Mucosa of descending colon (tissue), 3 donors: Measurements from ENCODE around the gene PSTPIP2. TPM values are rescaled to one million over a fixed set of nuclear protein-coding genes. Genes with fewer than 3 reads are reported as not detected.

Experiments
- ATAC-seq: fragments of 200-7000 bp; cut with Tn5 transposase; one replicate; pipeline ENCODE4 v1.9.1; 2020; ENCODE audit warnings: mild to moderate bottlenecking, moderate library complexity
- DNase-seq, 3 donors: peaks; one replicate each; pipeline ENCODE4 v3.0.0-alpha.2; 2020
- H3K36me3 ChIP-seq: fragments of 200-600 bp; one replicate; pipeline ENCODE4 v1.8.0; 2021; ENCODE audit warnings: low read depth, mild to moderate bottlenecking
- H3K4me1 ChIP-seq: fragments of 200-600 bp; one replicate; pipeline ENCODE4 v1.8.0; 2021; ENCODE audit warnings: low read depth, mild to moderate bottlenecking
- H3K4me3 ChIP-seq: fragments of 200-600 bp; one replicate; pipeline ENCODE4 v1.8.0; 2021; ENCODE audit warnings: mild to moderate bottlenecking
- H3K9me3 ChIP-seq: fragments of 200-600 bp; one replicate; pipeline ENCODE4 v1.8.0; 2021; ENCODE audit warnings: mild to moderate bottlenecking
- CTCF ChIP-seq: fragments of 200-600 bp; IDR thresholded peaks from one replicate; pipeline ENCODE4 v1.8.0; 2022; ENCODE audit warnings: antibody characterized with exemption, mild to moderate bottlenecking
- intact Hi-C, 2 donors: fragments of 100-400 bp; cut with DNase I in 1 of 2; cut with micrococcal nuclease in 1 of 2; formaldehyde crosslinking; loops; one replicate each; pipeline versions ENCODE4 v1.11.0 to v1.11.1; 2022; cut with DNase I, micrococcal nuclease
- total RNA-seq, 3 donors: library from RNA; stranded (reverse); fragmentation: NEBNext Ultra II Directional in 2 of 3; extraction: Animal tissue kit (Norgen Biotek cat#: 25700) in 2 of 3; gene quantifications; one replicate each; pipeline versions ENCODE4 v1.2.1 to v1.2.4, GENCODE V29; 2021 to 2023
- donor health status: DM: no; HTN: no; CAD: no; lungs with moderate emphysema.
- donor health status: DM: no; HTN: no; CAD: no.
- donor health status: DM: no; HTN: yes; CAD: no.

The PSTPIP2 gene
- total RNA-seq, 3 donors from 2014 or later: 2.9 to 9.4 (median 9.0) TPM

DNA sequence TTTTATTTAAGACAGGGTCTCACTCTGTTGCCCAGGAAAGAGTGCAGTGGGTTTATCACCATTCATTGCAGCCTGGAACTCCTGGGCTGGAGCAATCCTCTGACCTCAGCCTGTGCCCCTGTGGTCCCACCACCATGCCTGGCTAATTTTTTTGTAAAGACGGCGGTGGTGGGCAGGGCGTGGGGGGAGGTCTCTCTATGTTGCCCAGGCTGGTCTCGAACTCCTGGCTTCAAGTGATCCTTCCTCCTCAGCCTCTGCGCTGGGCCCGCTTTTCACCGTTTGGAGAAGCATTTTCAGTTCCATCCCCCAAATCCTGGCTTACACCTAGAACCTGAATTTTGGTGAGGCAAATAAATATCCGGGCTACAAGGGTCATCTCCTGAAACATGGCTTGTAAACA lies 27.4 kb upstream of the PSTPIP2 start:
- DNase-seq (no peak), ATAC-seq (no peak)
- no peaks in the 10 kb centered on the region for H3K36me3 ChIP-seq
- H3K4me3 ChIP-seq: no peak overlapping the region
- peaks cover 13% of the 10 kb centered on the region for H3K4me1 ChIP-seq
- intact Hi-C loops: no loop called here
- no peak for TF ChIP-seq CTCF
- no peaks in the 10 kb centered on the region for H3K9me3 ChIP-seq

DNA sequence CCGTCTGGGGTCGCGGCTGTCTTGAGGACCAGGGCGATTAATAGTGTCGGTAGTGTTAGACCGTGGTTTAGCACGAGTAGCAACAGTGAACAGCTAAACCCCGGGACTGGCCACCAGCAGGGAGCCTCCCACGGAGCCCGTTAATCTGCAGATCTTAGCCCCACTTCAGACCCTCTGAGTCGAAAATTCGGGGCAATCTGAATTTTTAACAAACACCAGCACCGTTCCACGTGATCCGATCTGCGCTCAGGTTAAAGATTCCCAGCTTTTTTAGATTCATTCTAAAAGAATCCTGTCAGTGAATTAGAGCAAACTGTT lies 26.5 kb upstream of the PSTPIP2 start:
- TF ChIP-seq CTCF: no peak
- Histone ChIP-seq H3K9me3 (no peaks in the 10 kb centered on the region), H3K36me3 (no peaks in the 10 kb centered on the region), H3K4me3 (no peak overlapping the region), H3K4me1 (peaks cover 13% of the 10 kb centered on the region)
- intact Hi-C loops: no loop called here
- ATAC-seq: no peak
- no peak for DNase-seq

GRCh38 chr18:46097801-46098615 lies 25.9 kb upstream of the PSTPIP2 start, which contains the start of gene ATP5F1A:
Gene ATP5F1A (minus strand): TSS chr18:46098296. CDS start chr18:46098231, 65 bp downstream.
- ATAC-seq (peak; percentile 95), DNase-seq (peak; percentile 88 to 93 (median 90))
- Histone ChIP-seq H3K4me3 (peak within 1 kb of the TSS; percentile 76), H3K36me3 (peaks cover under 1% of the 10 kb centered on the region), H3K9me3 (no peaks in the 10 kb centered on the region), H3K4me1 (peaks cover 13% of the 10 kb centered on the region)
- intact Hi-C loops: no loop called here
- no peak for TF ChIP-seq CTCF

DNA sequence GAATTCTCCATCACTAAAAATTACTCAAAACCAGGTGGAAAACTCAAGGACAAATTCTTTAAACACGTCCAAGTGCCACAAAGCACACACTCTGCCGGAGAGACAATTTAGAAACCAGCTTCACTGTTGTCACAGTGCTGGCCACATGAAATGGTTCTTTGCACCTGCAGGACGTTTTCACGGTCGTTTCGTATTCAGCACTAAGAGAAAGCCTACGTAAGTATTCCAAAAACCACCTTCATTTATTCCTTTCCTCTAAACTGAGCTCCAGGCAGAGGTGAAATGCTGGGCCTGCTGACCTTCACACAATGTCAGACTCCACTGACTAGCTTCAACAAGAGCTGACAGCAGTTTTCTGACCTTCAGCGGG lies 25.4 kb upstream of the PSTPIP2 start:
- peaks cover 4% of the 10 kb centered on the region for H3K36me3 ChIP-seq
- H3K4me1 ChIP-seq: peaks cover 13% of the 10 kb centered on the region
- intact Hi-C loops: no loop called here
- DNase-seq (peak in 1 of 3 donors; percentile 30), ATAC-seq (peak; percentile 42)
- no peaks in the 10 kb centered on the region for H3K9me3 ChIP-seq
- peak overlapping the region; percentile 76 for H3K4me3 ChIP-seq
- TF ChIP-seq CTCF: no peak

GRCh38 chr18:46096651-46097300 lies 24.7 kb upstream of the PSTPIP2 start:
- intact Hi-C loops: no loop called here
- no peak for ATAC-seq
- TF ChIP-seq CTCF: no peak
- Histone ChIP-seq H3K9me3 (no peaks in the 10 kb centered on the region), H3K36me3 (peaks cover 4% of the 10 kb centered on the region), H3K4me1 (peaks cover 16% of the 10 kb centered on the region), H3K4me3 (peak overlapping the region; percentile 76)
- DNase-seq: peak in 1 of 3 donors; percentile 48
